H1 (cell line): Measurements from ENCODE around the gene COLEC12. TPM values are rescaled to one million over a fixed set of nuclear protein-coding genes. Genes with fewer than 3 reads are reported as not detected.

ENCODE experiments used
- KDM5A ChIP-seq: fragments of 200-600 bp; IDR thresholded peaks from 2 replicates; pipeline ENCODE4 v1.7.1; 2012; ENCODE audit warnings: mild to moderate bottlenecking, low read length, inconsistent platforms, mixed read lengths
- SAP30 ChIP-seq: fragments of 300-600 bp; sonication (generic); IDR thresholded peaks from 2 replicates; pipeline ENCODE4 v1.7.1; 2012; ENCODE audit warnings: low read length, moderate library complexity, mild to moderate bottlenecking, inconsistent platforms; ENCODE audit not compliant: insufficient read depth, insufficient replicate concordance
- polyA plus RNA-seq, 7 experiments: library from polyadenylated mRNA; depleted of rRNA in 3 of 7; stranded (reverse) in 5 of 7; unstranded in 2 of 7; fragments of >200 nt in 5 of 7; fragments of 200-250 nt in 2 of 7; gene quantifications; 1 replicate in 5 of 7; 2 replicates in 1 of 7; 4 replicates in 1 of 7; pipeline versions ENCODE4 v1.2.1 to v1.2.3, GENCODE V29; 2011 to 2013; ENCODE audit warnings: missing spikeins in 2 of 7, mixed read lengths in 2 of 7
- total RNA-seq: library from RNA; stranded (reverse); fragmentation: NEBNext Ultra II Directional; extraction: Animal tissue kit (Norgen Biotek cat#: 25700); gene quantifications from 2 replicates; pipeline ENCODE4 v1.2.1, GENCODE V29; 2021

The COLEC12 gene
- total and polyA plus RNA-seq, 2 of the 8 experiments (the other 6 are each of a cell fraction or from before 2014, with no cell fraction given) = 0.44 to 2.3 TPM

DNA sequence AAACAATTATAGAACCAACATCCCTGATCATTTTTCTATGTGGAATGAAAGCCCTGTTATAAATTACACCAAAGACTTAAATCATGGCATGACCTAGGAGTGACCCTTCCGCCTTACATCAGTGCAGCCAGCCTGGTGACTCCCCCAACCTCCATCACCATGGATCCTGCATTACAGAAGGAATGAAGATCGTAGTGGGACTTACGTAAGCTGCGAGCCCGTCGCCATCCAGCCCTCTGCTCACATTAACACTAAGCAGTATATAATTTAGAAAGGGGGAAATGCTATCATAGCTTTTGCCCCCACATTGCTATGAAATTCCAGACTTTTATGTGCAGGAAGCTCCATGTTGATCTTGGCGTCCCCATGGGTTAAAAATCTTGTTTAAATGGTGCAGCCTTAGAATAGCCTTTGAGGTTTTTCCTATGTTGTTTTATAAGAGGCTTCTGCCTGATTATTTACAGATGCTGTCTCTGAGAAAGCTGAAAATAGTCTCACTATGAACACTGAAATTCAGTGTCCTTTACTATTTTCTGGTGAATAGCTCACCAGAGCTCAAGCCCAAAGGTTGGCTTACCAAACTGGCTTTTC is 76.3 kb downstream of the COLEC12 start (continued):
- no peak for TF ChIP-seq SAP30
- no peak for TF ChIP-seq KDM5A
